ENCODE measurements around the gene SMCHD1. TPM values are rescaled to one million over a fixed set of nuclear protein-coding genes. Genes with fewer than 3 reads are reported as not detected.
"Not testable (repeated sequence)": the region's sequence is repeated elsewhere in the genome, so short reads cannot be mapped to it uniquely, and the experiment has no call there.

The SMCHD1 gene
- total RNA-seq, 2 experiments from 2014 or later = 357 to 359 TPM

GRCh38 chr18:2799369-2799768 is 143.8 kb downstream of the SMCHD1 start:
- Histone ChIP-seq H3K4me1 (ENCODE audit: insufficient read depth, low read length) (no peaks in the 10 kb centered on the region), H3K9me3 (ENCODE audit: control insufficient read depth in 1 of 2, insufficient read depth in 1 of 2, low read length in 2 of 2) (no peaks in the 10 kb centered on the region), H3K27me3 (ENCODE audit: control insufficient read depth in 1 of 2, insufficient read depth in 2 of 2, low read length in 2 of 2) (no peaks in the 10 kb centered on the region), H3K36me3 (ENCODE audit: insufficient read depth, low read length) (peaks cover 81% of the 10 kb centered on the region), H3K4me3 (ENCODE audit: low read length) (no peak overlapping the region), H3K27ac (ENCODE audit: low read depth in 1 of 2, low read length in 2 of 2) (no peak overlapping the region)
- ATAC-seq (ENCODE audit: poor library complexity) (no peak), DNase-seq (no peak)
- Mint-ChIP-seq H3K36me3 (ENCODE audit: low read depth) (peaks cover 92% of the 10 kb centered on the region), H3K27me3 (no peaks in the 10 kb centered on the region), H3K27ac (no peak overlapping the region), H3K9me3 (no peaks in the 10 kb centered on the region), H3K4me1 (ENCODE audit: low read depth) (peaks cover 13% of the 10 kb centered on the region), H3K4me3 (no peak overlapping the region)
- intact Hi-C loops (cut with DNase I, micrococcal nuclease) = loop anchor here in 1 of 2 experiments (10.0 kb wide), 1 partner anchor 185 kb away; no protein-coding TSS in a partner anchor
- POLR2A ChIA-PET = no interaction called here
- CTCF ChIA-PET = no interaction called here
- TF ChIP-seq, protein P1, sequence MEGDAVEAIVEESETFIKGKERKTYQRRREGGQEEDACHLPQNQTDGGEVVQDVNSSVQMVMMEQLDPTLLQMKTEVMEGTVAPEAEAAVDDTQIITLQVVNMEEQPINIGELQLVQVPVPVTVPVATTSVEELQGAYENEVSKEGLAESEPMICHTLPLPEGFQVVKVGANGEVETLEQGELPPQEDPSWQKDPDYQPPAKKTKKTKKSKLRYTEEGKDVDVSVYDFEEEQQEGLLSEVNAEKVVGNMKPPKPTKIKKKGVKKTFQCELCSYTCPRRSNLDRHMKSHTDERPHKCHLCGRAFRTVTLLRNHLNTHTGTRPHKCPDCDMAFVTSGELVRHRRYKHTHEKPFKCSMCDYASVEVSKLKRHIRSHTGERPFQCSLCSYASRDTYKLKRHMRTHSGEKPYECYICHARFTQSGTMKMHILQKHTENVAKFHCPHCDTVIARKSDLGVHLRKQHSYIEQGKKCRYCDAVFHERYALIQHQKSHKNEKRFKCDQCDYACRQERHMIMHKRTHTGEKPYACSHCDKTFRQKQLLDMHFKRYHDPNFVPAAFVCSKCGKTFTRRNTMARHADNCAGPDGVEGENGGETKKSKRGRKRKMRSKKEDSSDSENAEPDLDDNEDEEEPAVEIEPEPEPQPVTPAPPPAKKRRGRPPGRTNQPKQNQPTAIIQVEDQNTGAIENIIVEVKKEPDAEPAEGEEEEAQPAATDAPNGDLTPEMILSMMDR (IDR thresholded peaks at IDR 0.05) = no peak

- intact Hi-C loops (cut with DNase I, micrococcal nuclease) = loop anchor here in 1 of 2 experiments (5.0 kb wide), 1 partner anchor 101 kb away; no protein-coding TSS in a partner anchor
- peaks cover 47% of the 10 kb centered on the region for H3K36me3 Mint-ChIP-seq (ENCODE audit: low read depth)
- H3K4me1 Mint-ChIP-seq (ENCODE audit: low read depth) = no peaks in the 10 kb centered on the region
- POLR2A ChIA-PET = interaction anchor here (0.6 to 1.1 kb wide), 2 partner anchors 14 to 15 kb away, joined by 3 read pairs; no protein-coding TSS in a partner anchor
- peaks cover 29% of the 10 kb centered on the region for H3K36me3 ChIP-seq (ENCODE audit: insufficient read depth, low read length)
- H3K9me3 ChIP-seq (ENCODE audit: control insufficient read depth in 1 of 2, insufficient read depth in 1 of 2, low read length in 2 of 2) = peaks cover 0 to 8% of the 10 kb centered on the region in 2 experiments
- CTCF ChIA-PET = no interaction called here
- TF ChIP-seq, protein P1 (IDR thresholded peaks at IDR 0.05) = no peak
- H3K27ac Mint-ChIP-seq = no peak overlapping the region
- H3K4me3 ChIP-seq (ENCODE audit: low read length) = no peak overlapping the region
- H3K27ac ChIP-seq (ENCODE audit: low read depth in 1 of 2, low read length in 2 of 2) = no peak overlapping the region
- H3K27me3 ChIP-seq (ENCODE audit: control insufficient read depth in 1 of 2, insufficient read depth in 2 of 2, low read length in 2 of 2) = no peaks in the 10 kb centered on the region
- no peaks in the 10 kb centered on the region for H3K27me3 Mint-ChIP-seq
- no peaks in the 10 kb centered on the region for H3K4me1 ChIP-seq (ENCODE audit: insufficient read depth, low read length)
- DNase-seq (no peak), ATAC-seq (ENCODE audit: poor library complexity) (no peak)
- H3K4me3 Mint-ChIP-seq = no peak overlapping the region
- peaks cover 8% of the 10 kb centered on the region for H3K9me3 Mint-ChIP-seq
Observed at GRCh38 chr18:2805970-2806943, 150.7 kb downstream of the SMCHD1 start.

GRCh38 chr18:2808640-2809039 is 153.1 kb downstream of the SMCHD1 start:
- Mint-ChIP-seq H3K36me3 (ENCODE audit: low read depth) (peaks cover 43% of the 10 kb centered on the region), H3K9me3 (peaks cover 25% of the 10 kb centered on the region)
- H3K27me3 Mint-ChIP-seq; POLR2A ChIA-PET; H3K27ac ChIP-seq (ENCODE audit: low read depth in 1 of 2, low read length in 2 of 2); H3K27ac Mint-ChIP-seq; H3K4me3 Mint-ChIP-seq; DNase-seq; H3K4me1 ChIP-seq (ENCODE audit: insufficient read depth, low read length); CTCF ChIA-PET; ATAC-seq (ENCODE audit: poor library complexity); H3K4me1 Mint-ChIP-seq (ENCODE audit: low read depth); H3K27me3 ChIP-seq (ENCODE audit: control insufficient read depth in 1 of 2, insufficient read depth in 2 of 2, low read length in 2 of 2); H3K4me3 ChIP-seq (ENCODE audit: low read length): not testable (repeated sequence)
- H3K36me3 ChIP-seq (ENCODE audit: insufficient read depth, low read length) = peaks cover 14% of the 10 kb centered on the region
- intact Hi-C loops (cut with DNase I, micrococcal nuclease) = loop anchor here in 1 of 2 experiments (5.0 kb wide), 1 partner anchor 99 kb away; no protein-coding TSS in a partner anchor
- peaks cover 2 to 15% of the 10 kb centered on the region in 2 experiments for H3K9me3 ChIP-seq (ENCODE audit: control insufficient read depth in 1 of 2, insufficient read depth in 1 of 2, low read length in 2 of 2)

DNA sequence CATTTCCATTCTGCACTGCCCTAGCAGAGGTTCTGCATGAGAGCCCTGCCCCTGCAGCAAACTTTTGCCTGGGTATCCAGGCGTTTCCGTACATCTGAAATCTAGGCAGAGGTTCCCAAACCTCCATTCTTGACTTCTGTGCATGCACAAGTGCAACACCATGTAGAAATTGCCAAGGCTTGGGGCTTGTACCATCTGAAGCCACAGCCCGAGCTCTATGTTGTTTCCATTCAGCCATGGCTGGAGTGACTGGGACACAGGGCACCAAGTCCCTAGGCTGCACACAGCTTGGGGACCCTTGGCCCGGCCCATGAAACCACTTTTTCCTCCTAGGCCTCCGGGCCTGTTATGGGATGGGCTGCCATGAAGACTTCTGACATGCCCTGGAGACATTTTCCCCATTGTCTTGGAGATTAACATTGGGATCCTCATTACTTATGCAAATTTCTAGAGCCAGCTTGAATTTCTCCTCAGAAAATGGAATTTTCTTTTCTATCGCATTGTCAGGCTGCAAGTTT is 154.2 kb downstream of the SMCHD1 start:
- H3K36me3 ChIP-seq (ENCODE audit: insufficient read depth, low read length); H3K4me1 ChIP-seq (ENCODE audit: insufficient read depth, low read length); H3K27me3 ChIP-seq (ENCODE audit: control insufficient read depth in 1 of 2, insufficient read depth in 2 of 2, low read length in 2 of 2); H3K4me3 Mint-ChIP-seq; POLR2A ChIA-PET; H3K4me3 ChIP-seq (ENCODE audit: low read length); H3K27me3 Mint-ChIP-seq; H3K27ac Mint-ChIP-seq; H3K4me1 Mint-ChIP-seq (ENCODE audit: low read depth); CTCF ChIA-PET; H3K27ac ChIP-seq (ENCODE audit: low read depth in 1 of 2, low read length in 2 of 2); DNase-seq; ATAC-seq (ENCODE audit: poor library complexity): not testable (repeated sequence)
- Mint-ChIP-seq H3K36me3 (ENCODE audit: low read depth) (peaks cover 39% of the 10 kb centered on the region), H3K9me3 (peaks cover 31% of the 10 kb centered on the region)
- intact Hi-C loops (cut with DNase I, micrococcal nuclease) = loop anchor here in 1 of 2 experiments (5.0 to 10.0 kb wide), 2 partner anchors 75 to 98 kb away; no protein-coding TSS in a partner anchor
- peaks cover 10 to 21% of the 10 kb centered on the region in 2 experiments for H3K9me3 ChIP-seq (ENCODE audit: control insufficient read depth in 1 of 2, insufficient read depth in 1 of 2, low read length in 2 of 2)
